Activated CD8-positive, alpha-beta memory T cell treated with anti-CD3 and anti-CD28 coated beads for 24 hours (primary cell): ENCODE results near the gene ATG7.

ENCODE experiments used
- DNase-seq: peaks from one replicate; pipeline ENCODE4 v3.0.0-alpha.2; 2020

Gene ATG7

GRCh38 chr3:11543141-11543947 is 271.1 kb downstream of the ATG7 start:
- no peak for DNase-seq

- no peak for DNase-seq
These were observed 271.8 kb downstream of the ATG7 start for GRCh38 chr3:11543948-11544387.

GRCh38 chr3:11544412-11545181 is 272.4 kb downstream of the ATG7 start:
- DNase-seq = no peak

- no peak for DNase-seq
These were observed 273.1 kb downstream of the ATG7 start for GRCh38 chr3:11545186-11545851.

- no peak for DNase-seq
These were observed 274.6 kb downstream of the ATG7 start for GRCh38 chr3:11546657-11547302.

GRCh38 chr3:11547498-11547897 is 275.3 kb downstream of the ATG7 start:
- DNase-seq = no peak

GRCh38 chr3:11548721-11549131 is 276.5 kb downstream of the ATG7 start:
- no peak for DNase-seq

- no peak for DNase-seq
These were observed 277.5 kb downstream of the ATG7 start for GRCh38 chr3:11549580-11550140.

- DNase-seq = no peak
These were observed 278.8 kb downstream of the ATG7 start for GRCh38 chr3:11551036-11551435.

GRCh38 chr3:11552289-11553264 is 280.4 kb downstream of the ATG7 start:
- DNase-seq = no peak

- DNase-seq = no peak
These were observed 281.4 kb downstream of the ATG7 start for GRCh38 chr3:11553436-11554235.

GRCh38 chr3:11554236-11554610 is 282.0 kb downstream of the ATG7 start:
- DNase-seq = no peak

GRCh38 chr3:11554666-11555065 is 282.5 kb downstream of the ATG7 start:
- DNase-seq = no peak

- DNase-seq = no peak
These were observed 283.1 kb downstream of the ATG7 start for GRCh38 chr3:11555211-11555782.

GRCh38 chr3:11555881-11556633 is 283.9 kb downstream of the ATG7 start:
- no peak for DNase-seq

GRCh38 chr3:11556851-11557644 is 284.9 kb downstream of the ATG7 start:
- no peak for DNase-seq

GRCh38 chr3:11558002-11558401 is 285.8 kb downstream of the ATG7 start:
- no peak for DNase-seq

- no peak for DNase-seq
These were observed 286.3 kb downstream of the ATG7 start for GRCh38 chr3:11558411-11558903.
